Liver (tissue), 9 donors: Measurements from ENCODE around the gene VAV3. TPM values are rescaled to one million over a fixed set of nuclear protein-coding genes. Genes with fewer than 3 reads are reported as not detected.
A peak's percentile ranks its signal among the peaks of the same experiment; 100 is the strongest.

Experiments used
- DNase-seq: peaks from one replicate; pipeline ENCODE4 v3.0.0-alpha.2; 2017; ENCODE audit warnings: low spot score
- H3K27ac ChIP-seq, 2 donors: one replicate each; pipeline ENCODE4 v1.7.0; 2013; ENCODE audit warnings: inconsistent platforms in 2 of 2, low read length in 2 of 2, control low read depth in 1 of 2, low read depth in 1 of 2, mild to moderate bottlenecking in 1 of 2
- H3K27me3 ChIP-seq, 4 donors: one replicate each; pipeline versions ENCODE4 v1.6.1 to v1.7.0; 2013; ENCODE audit warnings: low read length in 3 of 4, inconsistent platforms in 1 of 4, mild to moderate bottlenecking in 1 of 4, moderate library complexity in 1 of 4; ENCODE audit not compliant: control insufficient read depth in 4 of 4, insufficient read depth in 4 of 4
- H3K36me3 ChIP-seq, 4 donors: one replicate each; pipeline versions ENCODE4 v1.6.1 to v1.7.0; 2013; ENCODE audit warnings: low read length in 3 of 4, mild to moderate bottlenecking in 3 of 4, low read depth in 1 of 4, moderate library complexity in 1 of 4; ENCODE audit not compliant: control insufficient read depth in 4 of 4, insufficient read depth in 3 of 4
- H3K4me1 ChIP-seq, 4 donors: one replicate each; pipeline versions ENCODE4 v1.6.1 to v1.7.0; 2013; ENCODE audit warnings: low read length in 3 of 4, mild to moderate bottlenecking in 3 of 4, moderate library complexity in 1 of 4; ENCODE audit not compliant: control insufficient read depth in 4 of 4, insufficient read depth in 4 of 4
- H3K4me3 ChIP-seq, 3 donors: one replicate each; pipeline versions ENCODE4 v1.6.1 to v1.7.0; 2013; ENCODE audit warnings: low read length in 3 of 3, control low read depth in 1 of 3, low read depth in 1 of 3, mild to moderate bottlenecking in 1 of 3
- H3K9ac ChIP-seq, 2 donors: one replicate each; pipeline ENCODE4 v1.7.0; 2013; ENCODE audit warnings: low read length in 2 of 2, mild to moderate bottlenecking in 2 of 2, moderate library complexity in 2 of 2, control low read depth in 1 of 2, low read depth in 1 of 2
- H3K9me3 ChIP-seq, 4 donors: one replicate each; pipeline versions ENCODE4 v1.6.1 to v1.7.0; 2013; ENCODE audit warnings: low read length in 3 of 4; ENCODE audit not compliant: control insufficient read depth in 4 of 4
- CTCF ChIP-seq: fragments of 150-350 bp; IDR thresholded peaks from 2 replicates; pipeline ENCODE4 v1.5.1; 2017; ENCODE audit warnings: improper control_type of control experiment, low read depth, low read length; ENCODE audit not compliant: missing input control
- EGR1 ChIP-seq, 2 donors: IDR thresholded peaks; 2 replicates each; pipeline ENCODE4 v1.6.1; 2016 to 2018; ENCODE audit warnings: antibody characterized with exemption in 2 of 2, low read depth in 2 of 2
- FOXA2 ChIP-seq: IDR thresholded peaks from 2 replicates; pipeline ENCODE4 v1.6.1; 2016; ENCODE audit warnings: antibody characterized with exemption
- GABPA ChIP-seq, 2 donors: IDR thresholded peaks in 1 of 2; conservative IDR thresholded peaks in 1 of 2; 2 replicates each; pipeline ENCODE4 v1.6.1; 2016; ENCODE audit warnings: antibody characterized with exemption in 2 of 2, mild to moderate bottlenecking in 1 of 2, moderate library complexity in 1 of 2
- HNF4A ChIP-seq, 2 donors: conservative IDR thresholded peaks; 2 replicates each; pipeline ENCODE4 v1.6.1; 2016; ENCODE audit warnings: antibody characterized with exemption in 2 of 2, mild to moderate bottlenecking in 2 of 2
- HNF4G ChIP-seq: IDR thresholded peaks from 2 replicates; pipeline ENCODE4 v1.6.1; 2016; ENCODE audit warnings: antibody characterized with exemption
- JUND ChIP-seq, 2 donors: IDR thresholded peaks; 2 replicates each; pipeline ENCODE4 v1.6.1; 2016; ENCODE audit warnings: antibody characterized with exemption in 2 of 2
- MAX ChIP-seq: IDR thresholded peaks from 2 replicates; pipeline ENCODE4 v1.6.1; 2016; ENCODE audit warnings: antibody characterized with exemption
- NR2F2 ChIP-seq: IDR thresholded peaks from 2 replicates; pipeline ENCODE4 v1.6.1; 2016; ENCODE audit warnings: antibody characterized with exemption
- RAD21 ChIP-seq, 2 donors: IDR thresholded peaks; 2 replicates each; pipeline ENCODE4 v1.6.1; 2016; ENCODE audit warnings: antibody characterized with exemption in 2 of 2, mild to moderate bottlenecking in 2 of 2
- RXRA ChIP-seq, 2 donors: IDR thresholded peaks; 2 replicates each; pipeline ENCODE4 v1.6.1; 2017 to 2018; ENCODE audit warnings: antibody characterized with exemption in 2 of 2, mild to moderate bottlenecking in 1 of 2
- TAF1 ChIP-seq: conservative IDR thresholded peaks from 2 replicates; pipeline ENCODE4 v1.6.1; 2016; ENCODE audit warnings: antibody characterized with exemption, mild to moderate bottlenecking
- YY1 ChIP-seq: IDR thresholded peaks from 2 replicates; pipeline ENCODE4 v1.6.1; 2016; ENCODE audit warnings: antibody characterized with exemption, mild to moderate bottlenecking
- WGBS: extraction: QIAGEN DNeasy Blood & Tissue Kit; methylation state at CpG from one replicate; pipeline ENCODE4 v1.1.7; 2013; 5-methylcytosine and 5-hydroxymethylcytosine counted together
- polyA plus RNA-seq, 2 donors: library from polyadenylated mRNA; stranded (reverse) in 1 of 2; unstranded in 1 of 2; fragments of 200-250 nt in 1 of 2; fragments of >200 nt in 1 of 2; fragmentation: Nextera tagmentation in 1 of 2; extraction: Ambion mirVana in 1 of 2; gene quantifications; one replicate each; pipeline versions ENCODE4 v1.2.1 to v1.2.3, GENCODE V29; 2013 to 2015
- total RNA-seq, 2 donors: library from RNA; depleted of rRNA; stranded (reverse); fragments of >200 nt; gene quantifications; one replicate each; pipeline ENCODE4 v1.2.3, GENCODE V29; 2014
- TF ChIP-seq, protein P1 (sequence below): IDR thresholded peaks from 2 replicates; pipeline ENCODE4 v1.6.1; 2016; ENCODE audit warnings: antibody characterized with exemption
- donor health status: healthy.
- donor health status: healthy.
- donor health status: healthy.
- donor health status: healthy.
- donor health status: healthy.

VAV3 gene
- 1 to 10 TPM; 4.7 to 4.8 TPM for total RNA-seq
- polyA plus RNA-seq, result under 1 TPM; 0.46 to 0.80 TPM

DNA sequence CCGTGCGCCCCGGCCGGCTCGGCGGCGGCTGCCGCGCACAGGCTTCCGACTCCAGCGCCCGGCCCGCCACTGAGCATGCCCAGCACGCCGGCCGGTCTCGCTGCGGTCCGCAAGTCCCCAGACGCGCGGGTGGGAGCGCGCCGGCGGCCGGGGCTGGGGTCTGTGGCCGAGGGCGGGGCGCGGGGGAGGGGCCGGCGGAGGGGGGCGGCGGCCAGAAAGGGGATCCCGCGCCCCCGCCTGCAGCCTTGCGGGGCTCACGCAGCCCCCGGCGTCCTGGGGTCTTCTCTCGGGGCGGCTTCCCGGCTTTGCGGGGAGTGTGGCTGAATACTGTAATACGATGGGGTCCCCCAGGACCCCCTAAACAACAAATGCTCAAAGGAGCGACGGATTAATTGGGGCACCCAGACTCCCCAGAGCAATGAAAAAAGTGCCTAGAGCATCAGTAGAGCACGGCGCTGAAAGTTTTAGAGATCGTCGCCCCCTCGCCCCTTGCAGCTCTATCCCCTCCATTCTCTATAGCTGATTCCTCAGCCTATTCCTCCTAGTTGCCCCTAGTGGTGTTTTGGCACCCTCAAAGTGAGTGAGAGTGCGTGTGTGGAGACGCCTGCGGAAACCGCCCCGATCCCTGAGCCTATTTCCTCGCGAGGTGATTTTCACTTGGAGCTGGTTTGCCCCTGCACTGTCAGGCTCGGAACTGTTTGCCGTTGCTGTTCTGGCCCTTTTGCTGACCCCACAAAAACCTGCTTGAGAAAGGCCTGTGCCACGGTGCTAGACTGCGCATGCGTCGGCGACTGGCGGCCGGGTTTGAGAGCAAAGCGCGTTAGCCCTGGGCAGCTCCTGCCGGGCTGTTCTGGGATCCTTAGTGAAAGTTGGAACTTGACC lies at the start of gene VAV3:
TSS of gene VAV3 (minus strand) at position 71 of the 882 bp plus-strand sequence. CDS start 311 bp downstream, outside the sequence.
- Histone ChIP-seq H3K27me3 (no peaks in the 10 kb centered on the region), H3K36me3 (no peaks in the 10 kb centered on the region), H3K9ac (peak within 1 kb of the TSS; percentile 49 to 54), H3K27ac (peak within 1 kb of the TSS; percentile 69 to 86), H3K9me3 (no peaks in the 10 kb centered on the region), H3K4me3 (peak within 1 kb of the TSS; percentile 14 to 60 (median 58)), H3K4me1 (peaks cover 0 to 14% (median 4%) of the 10 kb centered on the region in 4 donors)
- TF ChIP-seq, protein P1, sequence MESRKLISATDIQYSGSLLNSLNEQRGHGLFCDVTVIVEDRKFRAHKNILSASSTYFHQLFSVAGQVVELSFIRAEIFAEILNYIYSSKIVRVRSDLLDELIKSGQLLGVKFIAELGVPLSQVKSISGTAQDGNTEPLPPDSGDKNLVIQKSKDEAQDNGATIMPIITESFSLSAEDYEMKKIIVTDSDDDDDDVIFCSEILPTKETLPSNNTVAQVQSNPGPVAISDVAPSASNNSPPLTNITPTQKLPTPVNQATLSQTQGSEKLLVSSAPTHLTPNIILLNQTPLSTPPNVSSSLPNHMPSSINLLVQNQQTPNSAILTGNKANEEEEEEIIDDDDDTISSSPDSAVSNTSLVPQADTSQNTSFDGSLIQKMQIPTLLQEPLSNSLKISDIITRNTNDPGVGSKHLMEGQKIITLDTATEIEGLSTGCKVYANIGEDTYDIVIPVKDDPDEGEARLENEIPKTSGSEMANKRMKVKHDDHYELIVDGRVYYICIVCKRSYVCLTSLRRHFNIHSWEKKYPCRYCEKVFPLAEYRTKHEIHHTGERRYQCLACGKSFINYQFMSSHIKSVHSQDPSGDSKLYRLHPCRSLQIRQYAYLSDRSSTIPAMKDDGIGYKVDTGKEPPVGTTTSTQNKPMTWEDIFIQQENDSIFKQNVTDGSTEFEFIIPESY, result no peak
- TF ChIP-seq JUND (IDR thresholded peaks at IDR 0.05), result no peak
- TF ChIP-seq RAD21 (IDR thresholded peaks at IDR 0.05), result peak in 1 of 2 donors; percentile 13
- TF ChIP-seq HNF4A (conservative IDR thresholded peaks at IDR 0.05), result no peak
- no peak for TF ChIP-seq TAF1
- no peak for TF ChIP-seq FOXA2
- no peak for TF ChIP-seq RXRA (IDR thresholded peaks at IDR 0.05)
- TF ChIP-seq YY1, result no peak
- WGBS, result 2% methylated on average over 73 of the region's 73 CpGs
- peak; percentile 63 for DNase-seq

GRCh38 chr1:108012553-108012952 lies 47.6 kb upstream of the VAV3 start:
- H3K4me1 ChIP-seq, result no peaks in the 10 kb centered on the region
- no peak overlapping the region for H3K27ac ChIP-seq
- TF ChIP-seq GABPA (IDR thresholded peaks at IDR 0.05 in 1 of 2, conservative IDR thresholded peaks at IDR 0.05 in 1 of 2), result no peak
- TF ChIP-seq FOXA2, result no peak
- TF ChIP-seq, protein P1, result no peak
- TF ChIP-seq EGR1 (IDR thresholded peaks at IDR 0.05; ENCODE audit: low read depth in 2 of 2), result no peak
- no peaks in the 10 kb centered on the region for H3K36me3 ChIP-seq
- no peak for DNase-seq
- H3K27me3 ChIP-seq, result no peaks in the 10 kb centered on the region
- H3K9me3 ChIP-seq, result no peaks in the 10 kb centered on the region
- no peak overlapping the region for H3K4me3 ChIP-seq
- no peak overlapping the region for H3K9ac ChIP-seq

- Histone ChIP-seq H3K4me3 (no peak overlapping the region), H3K9ac (no peak overlapping the region), H3K27me3 (no peaks in the 10 kb centered on the region), H3K9me3 (no peaks in the 10 kb centered on the region), H3K36me3 (no peaks in the 10 kb centered on the region), H3K27ac (no peak overlapping the region), H3K4me1 (no peaks in the 10 kb centered on the region)
- 84% methylated on average over 6 of the region's 6 CpGs for WGBS
- no peak for DNase-seq
- TF ChIP-seq, protein P1, result no peak
- TF ChIP-seq CTCF (no peak), HNF4G (no peak), MAX (no peak), NR2F2 (no peak), JUND (IDR thresholded peaks at IDR 0.05) (no peak), YY1 (no peak), HNF4A (conservative IDR thresholded peaks at IDR 0.05) (no peak), GABPA (IDR thresholded peaks at IDR 0.05 in 1 of 2, conservative IDR thresholded peaks at IDR 0.05 in 1 of 2) (no peak), RAD21 (IDR thresholded peaks at IDR 0.05) (no peak)
Observed at GRCh38 chr1:108011295-108011694, 46.3 kb upstream of the VAV3 start.
